Stimulated activated CD4-positive, alpha-beta T cell treated with anti-CD3 and anti-CD28 coated beads, Interleukin-12 subunit alpha, Interleukin-12 subunit beta, amount 100 ng/mL, for 24 hours (primary cell): ENCODE results near the gene SERPINI1.

Experiments used
- DNase-seq, 2 experiments: peaks; one replicate each; pipeline ENCODE4 v3.0.0-alpha.2; 2020; ENCODE audit warnings: low read depth in 2 of 2

Gene SERPINI1, protein sequence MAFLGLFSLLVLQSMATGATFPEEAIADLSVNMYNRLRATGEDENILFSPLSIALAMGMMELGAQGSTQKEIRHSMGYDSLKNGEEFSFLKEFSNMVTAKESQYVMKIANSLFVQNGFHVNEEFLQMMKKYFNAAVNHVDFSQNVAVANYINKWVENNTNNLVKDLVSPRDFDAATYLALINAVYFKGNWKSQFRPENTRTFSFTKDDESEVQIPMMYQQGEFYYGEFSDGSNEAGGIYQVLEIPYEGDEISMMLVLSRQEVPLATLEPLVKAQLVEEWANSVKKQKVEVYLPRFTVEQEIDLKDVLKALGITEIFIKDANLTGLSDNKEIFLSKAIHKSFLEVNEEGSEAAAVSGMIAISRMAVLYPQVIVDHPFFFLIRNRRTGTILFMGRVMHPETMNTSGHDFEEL

DNA sequence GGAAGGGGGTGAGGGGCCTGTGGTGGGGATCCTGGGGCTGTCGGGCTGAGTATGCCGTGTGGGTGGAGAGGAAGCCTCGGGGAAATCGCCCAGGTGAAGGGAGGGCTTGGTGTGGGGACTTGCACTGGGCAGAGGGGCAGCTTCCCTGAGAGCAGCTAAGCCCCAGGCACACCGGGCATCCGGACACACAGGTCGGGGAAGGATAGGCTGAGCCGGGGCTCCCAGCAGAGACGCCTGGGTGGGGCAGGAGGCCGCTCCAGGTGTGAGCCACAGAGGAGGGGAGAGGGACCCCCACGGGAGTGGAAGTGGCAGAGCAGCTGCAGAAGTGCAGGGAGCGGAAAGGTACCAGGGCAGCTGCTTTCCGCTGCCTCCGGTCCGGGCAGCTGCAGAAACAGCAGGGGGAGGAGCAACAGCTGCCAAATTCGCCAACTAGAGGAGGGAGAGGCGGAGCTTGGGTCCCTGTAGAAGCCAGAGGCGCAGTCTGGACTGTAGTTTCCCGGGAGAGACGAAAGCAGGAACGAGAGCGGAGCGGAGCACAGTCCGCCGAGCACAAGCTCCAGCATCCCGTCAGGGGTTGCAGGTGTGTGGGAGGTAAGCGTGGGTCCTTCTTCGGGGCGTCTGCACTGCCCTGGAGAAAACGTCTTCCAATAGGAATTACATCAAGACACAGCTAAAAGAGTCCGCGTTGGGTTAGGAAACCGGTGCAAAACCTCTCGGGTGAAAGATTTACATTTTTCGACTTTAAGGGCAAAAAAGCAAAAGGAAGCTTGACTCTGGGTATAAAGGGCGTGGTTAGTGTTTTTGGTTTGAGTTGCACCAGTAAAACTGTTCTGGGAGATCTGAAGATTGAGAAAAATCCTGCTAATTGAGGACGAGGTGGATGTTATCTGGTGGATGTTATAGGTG, at the start of gene SERPINI1:
Gene SERPINI1 (plus strand): TSS at position 489 of the 906 bp plus-strand sequence. CDS start 53,408 bp downstream, outside the sequence.
- peak; percentile 59 to 69 for DNase-seq

DNA sequence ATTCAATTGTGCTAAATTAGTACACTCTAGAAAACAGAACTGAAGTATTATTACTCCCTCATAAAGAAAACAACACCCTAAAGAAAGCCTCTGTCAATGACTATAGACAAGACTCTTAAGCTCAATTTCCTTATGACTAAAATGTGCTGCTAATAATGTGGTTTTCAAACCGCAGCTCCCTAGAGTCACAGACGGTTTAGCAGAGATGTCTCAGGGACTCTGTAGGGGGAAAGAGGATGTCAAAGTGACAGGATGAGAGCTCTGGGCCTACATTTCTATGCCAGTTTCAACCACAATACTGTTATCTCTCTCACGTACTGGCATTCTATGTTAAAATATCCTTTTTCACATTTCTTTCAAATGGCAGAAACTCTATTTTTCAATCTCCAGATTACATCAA, 44.2 kb upstream of the SERPINI1 start:
- no peak for DNase-seq

DNA sequence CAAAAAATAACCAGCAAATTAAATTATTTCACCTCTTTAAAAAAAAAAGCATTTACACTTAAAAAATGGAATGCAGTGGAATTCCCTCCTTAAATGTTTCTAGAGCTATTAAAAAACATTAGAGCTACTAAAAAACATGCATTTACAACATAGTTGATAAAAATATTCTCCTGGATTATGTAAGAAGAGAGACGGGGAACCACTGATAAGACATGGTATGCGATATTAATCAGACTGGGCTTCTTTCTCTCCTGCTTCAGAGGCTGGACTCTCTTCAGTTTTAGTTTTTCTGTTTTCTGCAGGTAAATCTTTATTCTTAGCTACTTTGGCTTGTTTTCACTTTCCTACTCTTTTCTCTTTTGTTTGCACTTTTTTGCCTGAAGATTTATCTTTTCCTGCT, 41.4 kb upstream of the SERPINI1 start:
- DNase-seq = no peak

DNA sequence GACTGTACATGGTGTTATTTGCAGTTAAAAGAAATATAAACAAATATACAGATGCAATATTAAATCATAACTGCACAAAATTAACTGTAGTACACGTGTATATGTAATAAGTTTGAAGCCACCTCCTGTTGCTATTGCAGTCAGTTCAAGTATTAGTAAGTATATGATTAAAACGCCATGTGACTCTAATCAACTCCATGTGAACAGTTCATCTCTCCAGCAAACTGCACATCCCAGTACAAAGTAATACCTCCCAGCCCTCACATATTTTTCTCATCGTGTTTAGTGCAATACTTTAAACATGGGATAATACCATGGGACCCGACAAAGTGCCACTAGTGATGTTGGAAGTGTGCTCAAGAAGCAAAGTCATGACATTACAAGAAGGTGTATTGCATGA, 35.5 kb upstream of the SERPINI1 start:
- DNase-seq = no peak

DNA sequence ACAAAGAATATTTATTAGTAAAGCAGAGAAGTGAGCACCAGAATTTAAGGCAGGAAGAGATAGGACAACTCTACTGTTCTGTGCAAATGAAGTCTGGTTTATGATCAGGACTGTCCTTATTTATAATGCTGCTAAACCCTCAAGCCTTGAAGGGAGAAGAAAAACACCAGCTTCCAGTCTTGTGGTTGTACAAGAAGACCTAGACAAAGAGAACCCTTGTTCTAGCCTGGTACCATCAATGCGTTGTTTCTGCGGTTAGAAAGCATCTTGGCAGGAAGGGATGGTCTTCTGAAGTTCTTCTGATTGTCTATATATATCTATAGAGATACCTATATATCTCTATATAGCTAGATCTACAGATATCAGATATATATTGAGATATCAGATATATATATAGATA, 34.6 kb upstream of the SERPINI1 start:
- no peak for DNase-seq

DNA sequence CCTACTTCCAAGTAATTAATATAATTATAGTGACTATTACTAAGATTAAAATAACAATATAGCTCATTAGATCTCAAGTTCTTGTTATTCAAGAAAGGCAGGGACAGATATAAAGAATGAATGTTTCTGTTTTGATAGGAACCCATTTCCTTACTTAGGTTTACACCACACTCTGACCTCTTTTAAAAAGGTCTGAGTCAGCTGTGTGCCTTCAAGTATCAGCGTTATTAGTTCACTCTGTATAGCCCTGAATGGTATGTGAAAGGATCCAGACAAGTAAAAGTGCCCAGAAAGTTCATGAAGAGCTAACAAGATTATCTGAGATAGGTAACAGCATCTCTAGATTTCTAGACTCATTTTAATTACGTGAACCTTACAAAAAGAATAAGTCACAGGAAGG, 29.7 kb upstream of the SERPINI1 start:
- no peak for DNase-seq

DNA sequence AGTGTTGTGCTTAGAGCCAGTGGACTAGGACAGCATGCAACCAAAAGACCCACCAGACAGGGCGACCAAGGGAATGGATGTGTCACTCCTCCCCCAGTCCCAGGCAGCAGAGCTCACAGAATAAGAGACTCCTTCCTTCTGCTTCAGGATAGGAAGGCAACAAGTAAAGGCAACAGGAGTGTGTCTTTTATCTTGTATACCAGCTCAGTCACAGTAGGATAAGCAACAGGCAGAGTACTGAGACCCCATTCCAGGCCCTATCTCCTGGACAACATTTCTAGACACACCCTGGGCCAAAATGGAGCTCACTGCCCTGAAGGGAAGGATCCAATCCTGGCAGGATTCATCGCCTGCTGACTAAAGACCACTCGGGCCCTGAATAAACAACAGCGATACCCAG, 25.8 kb upstream of the SERPINI1 start:
- DNase-seq = no peak

DNA sequence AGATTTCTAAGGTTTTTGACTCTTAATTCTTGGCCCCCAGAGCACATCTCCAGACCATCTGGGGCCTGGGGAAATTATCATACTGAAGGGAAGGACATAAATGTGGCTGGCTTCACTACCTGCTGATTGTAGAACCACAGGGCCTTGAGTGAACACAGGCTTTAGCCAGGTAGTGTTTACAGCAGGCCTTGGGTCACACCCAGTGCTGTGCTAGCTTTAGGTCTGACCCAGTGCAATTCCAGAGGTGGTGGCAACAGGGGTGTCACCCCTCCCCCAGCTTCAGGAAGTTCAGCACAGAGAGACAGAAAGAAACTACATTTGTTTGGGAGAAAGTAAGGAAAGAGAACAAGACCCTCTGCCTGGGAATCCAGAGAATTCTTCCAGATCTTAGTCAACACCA, 25.0 kb upstream of the SERPINI1 start:
- no peak for DNase-seq

DNA sequence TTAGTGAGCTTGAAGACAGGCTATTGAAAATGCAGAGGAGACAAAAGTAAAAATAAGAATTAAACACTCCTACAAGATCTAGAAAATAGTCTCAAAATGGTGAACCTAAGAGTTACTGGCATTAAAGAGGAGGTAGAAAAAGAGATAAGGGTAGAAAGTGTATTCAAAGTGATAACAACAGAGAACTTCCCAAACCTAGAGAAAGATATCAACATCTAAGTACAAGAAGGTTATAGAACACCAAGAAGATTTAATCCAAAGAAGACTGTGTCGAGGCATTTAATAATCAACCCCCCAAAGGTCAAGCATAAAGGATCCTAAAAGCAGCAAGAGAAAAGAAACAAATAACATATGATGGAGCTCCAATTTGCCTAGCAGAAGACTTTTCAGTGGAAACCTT, 24.1 kb upstream of the SERPINI1 start:
- no peak for DNase-seq

DNA sequence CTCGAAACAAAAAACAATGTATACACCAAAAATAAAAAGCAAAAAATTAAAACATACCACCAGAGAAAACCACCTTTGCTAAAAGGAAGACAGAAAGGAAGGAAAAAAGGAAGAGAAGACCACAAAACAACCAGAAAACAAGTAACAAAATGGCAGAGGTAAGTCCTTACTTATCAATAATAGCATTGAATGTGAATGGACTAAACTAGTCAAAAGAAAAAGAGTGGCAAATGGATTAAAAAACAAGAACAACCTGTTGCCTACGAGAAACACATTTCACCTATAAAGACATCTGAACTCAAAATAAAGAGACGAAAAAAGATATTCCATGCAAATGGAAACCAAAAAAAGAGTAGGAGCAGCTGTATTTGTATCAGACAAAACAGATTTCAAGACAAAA, 23.1 kb upstream of the SERPINI1 start:
- DNase-seq = no peak

DNA sequence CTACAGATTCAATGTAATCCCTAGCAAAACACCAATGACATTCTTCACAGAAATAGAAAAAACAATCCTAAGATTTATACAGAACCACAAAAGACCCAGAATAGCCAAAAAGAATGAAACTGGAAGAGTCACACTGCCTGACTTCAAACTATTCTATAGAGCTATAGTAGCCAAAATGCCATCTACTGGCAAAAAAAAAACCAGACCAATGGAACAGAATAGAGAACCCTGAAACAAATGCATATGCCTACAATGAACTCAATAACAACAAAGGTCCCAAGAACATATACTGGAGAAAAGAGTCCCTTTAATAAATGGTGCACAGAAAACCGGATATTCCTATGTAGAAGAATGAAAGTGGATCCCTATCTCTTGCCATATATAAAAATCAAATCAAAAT, 20.6 kb upstream of the SERPINI1 start:
- DNase-seq = no peak

DNA sequence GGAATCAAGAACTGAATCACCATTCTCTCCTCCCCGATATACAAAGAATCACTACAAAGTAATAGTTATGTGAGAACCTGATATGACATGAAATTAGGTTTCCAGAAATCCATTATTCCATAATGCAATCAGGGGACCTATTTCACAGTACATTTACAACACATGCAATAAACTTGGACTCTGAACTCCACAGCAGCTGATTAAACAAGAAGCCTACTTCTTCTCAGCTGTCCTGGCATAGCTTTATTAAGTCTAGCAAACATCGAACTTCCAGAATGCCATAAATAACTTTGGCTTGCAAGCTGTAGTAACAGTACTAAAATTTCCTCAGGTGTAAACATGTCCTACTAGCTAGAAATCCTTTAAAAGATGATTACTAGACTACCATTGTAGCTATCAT, 18.6 kb upstream of the SERPINI1 start:
- DNase-seq = no peak

DNA sequence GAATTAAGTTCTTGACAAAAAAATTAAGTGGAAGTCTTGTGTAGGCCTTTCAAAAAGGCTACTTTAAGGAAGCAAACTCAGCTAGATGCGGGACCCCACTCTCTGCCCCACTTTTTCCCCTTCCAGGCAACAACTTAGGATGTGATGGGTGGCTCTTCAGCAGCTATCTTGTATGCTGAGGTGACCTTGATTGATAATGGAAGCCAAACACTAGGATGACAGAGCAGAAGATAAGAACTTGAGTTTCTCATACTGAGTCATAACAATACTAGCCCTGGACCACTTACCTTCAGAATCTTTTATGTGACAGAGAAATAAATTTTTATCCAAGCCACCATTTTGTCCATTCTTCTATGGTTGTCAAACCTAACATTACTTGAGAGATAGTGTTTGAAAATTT, 16.9 kb upstream of the SERPINI1 start:
- DNase-seq = no peak

DNA sequence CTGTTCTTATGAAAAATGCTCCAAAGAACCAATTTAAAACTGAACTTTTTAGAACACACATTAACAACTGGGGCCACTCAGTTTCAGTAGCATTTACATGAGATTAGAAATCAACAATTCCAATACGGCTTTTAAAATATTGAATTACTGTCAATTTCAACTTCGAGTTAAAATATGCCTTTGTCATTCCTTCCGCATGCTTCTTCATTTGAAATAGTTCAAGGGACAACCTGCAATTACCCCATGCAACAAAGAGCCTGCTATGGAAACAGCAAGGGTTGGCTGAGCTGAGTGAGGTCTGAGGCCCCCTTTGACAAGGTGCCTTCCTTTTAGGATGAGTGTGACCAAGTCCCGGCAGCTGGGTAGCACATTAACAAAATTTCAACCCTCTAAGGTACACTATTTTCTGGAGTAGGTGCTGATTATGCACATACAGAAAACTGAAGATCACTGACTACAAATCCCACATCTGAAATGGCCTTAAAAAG, 12.5 kb upstream of the SERPINI1 start:
- DNase-seq = no peak

DNA sequence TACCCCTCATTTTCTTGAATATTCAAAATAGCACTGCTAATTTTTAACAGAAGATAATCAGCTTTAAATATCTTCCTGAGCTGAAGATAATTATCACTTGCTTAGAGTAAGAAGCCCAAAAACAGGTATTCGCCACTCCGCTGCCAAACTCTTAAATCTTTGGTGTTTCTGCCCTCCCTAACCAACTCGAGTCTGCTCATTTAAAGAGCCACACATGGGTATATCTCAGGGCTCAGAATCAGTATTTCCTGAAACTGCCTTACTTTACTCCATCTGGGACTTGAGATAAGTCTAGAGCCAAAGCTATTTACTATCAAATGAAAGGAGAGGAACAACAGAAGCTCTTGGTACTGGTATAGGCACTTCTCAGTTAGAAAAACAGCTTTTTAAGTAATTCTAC, 11.6 kb upstream of the SERPINI1 start:
- DNase-seq = no peak

DNA sequence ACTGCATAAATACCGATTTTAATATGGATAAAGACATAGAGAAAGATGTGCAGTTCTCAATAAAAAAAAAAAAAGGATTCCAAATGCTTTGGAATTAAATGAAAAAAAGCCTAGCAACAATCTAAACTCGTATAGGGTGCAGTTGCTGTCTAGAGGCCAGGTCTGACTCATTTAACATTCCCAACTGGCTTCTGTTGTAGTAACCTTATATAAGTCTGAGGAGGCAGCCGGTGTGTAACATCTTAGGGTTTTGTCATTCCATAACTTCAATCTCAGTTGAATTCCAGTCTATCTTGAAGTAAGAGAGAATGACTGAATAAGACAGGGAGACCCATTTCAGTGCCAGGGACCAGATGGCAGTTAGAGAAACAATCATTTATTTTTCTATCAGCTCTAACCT, 7.3 kb upstream of the SERPINI1 start:
- no peak for DNase-seq

DNA sequence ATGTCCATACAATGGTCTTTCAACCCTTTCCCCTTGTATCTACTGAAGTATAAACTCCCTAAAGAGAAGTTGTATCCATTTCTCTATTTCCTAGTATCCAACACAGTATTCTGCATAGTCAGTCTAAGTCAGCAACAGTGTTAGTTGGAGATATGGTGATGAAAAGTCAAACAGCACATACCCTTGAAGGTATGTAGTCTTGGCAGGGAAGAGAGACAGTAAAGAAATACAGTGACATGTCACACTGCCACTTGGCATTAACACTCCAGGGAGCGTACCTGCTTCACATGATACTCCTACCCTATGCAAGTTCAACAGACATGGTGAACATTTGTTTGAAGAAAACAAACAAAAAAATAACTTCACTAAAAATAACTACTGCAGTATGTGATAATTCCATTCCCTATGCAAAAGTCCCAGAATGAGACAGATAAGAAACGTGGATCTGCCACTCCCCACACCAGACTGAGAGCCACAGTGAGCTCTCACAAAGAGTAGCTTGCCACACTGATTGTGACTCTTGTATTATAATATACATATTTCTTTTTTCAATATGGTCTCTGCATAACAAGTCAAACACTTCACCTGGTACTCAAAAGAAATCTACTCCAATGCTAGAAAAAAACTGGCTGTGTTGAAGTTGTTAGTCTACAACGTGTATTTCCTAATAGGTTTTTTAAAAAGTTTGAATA, 6.7 kb upstream of the SERPINI1 start:
- no peak for DNase-seq

DNA sequence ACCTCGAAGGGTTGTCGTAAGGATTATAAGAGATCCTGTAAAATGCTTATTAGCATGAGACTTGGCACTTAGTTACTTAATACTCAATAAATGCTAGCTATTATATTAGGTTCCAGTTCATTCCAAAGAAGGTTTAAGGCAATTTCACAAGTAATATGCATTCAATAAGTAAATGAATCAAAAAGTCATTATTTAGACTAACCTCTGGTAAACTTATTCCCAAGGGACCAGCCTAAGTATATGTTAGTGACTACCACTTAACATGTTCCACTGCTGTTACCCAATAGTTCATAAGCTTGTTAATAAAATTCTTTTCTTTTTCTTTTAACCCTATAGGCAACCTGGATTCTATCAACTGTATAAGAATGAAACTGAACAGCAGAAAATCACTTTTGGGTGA, 5.9 kb upstream of the SERPINI1 start:
- DNase-seq = no peak

DNA sequence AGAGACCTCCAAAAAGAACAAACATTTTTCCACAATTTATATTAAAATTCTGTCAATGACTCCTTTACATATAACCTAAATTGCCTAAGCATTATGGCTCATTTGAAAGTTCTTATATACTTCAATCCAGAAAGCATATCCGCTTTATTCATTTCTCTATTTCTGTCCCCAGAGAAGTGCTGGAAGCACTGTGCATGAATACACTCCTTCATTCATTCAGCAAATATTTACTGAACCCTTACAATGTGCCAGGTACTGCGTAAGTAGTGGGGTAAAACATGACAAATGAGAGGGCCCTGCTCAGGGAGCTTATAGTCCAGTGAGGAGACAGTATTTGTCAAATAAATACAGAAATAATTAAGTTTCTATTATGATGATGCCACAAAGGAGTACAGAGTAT, 4.1 kb upstream of the SERPINI1 start:
- no peak for DNase-seq

DNA sequence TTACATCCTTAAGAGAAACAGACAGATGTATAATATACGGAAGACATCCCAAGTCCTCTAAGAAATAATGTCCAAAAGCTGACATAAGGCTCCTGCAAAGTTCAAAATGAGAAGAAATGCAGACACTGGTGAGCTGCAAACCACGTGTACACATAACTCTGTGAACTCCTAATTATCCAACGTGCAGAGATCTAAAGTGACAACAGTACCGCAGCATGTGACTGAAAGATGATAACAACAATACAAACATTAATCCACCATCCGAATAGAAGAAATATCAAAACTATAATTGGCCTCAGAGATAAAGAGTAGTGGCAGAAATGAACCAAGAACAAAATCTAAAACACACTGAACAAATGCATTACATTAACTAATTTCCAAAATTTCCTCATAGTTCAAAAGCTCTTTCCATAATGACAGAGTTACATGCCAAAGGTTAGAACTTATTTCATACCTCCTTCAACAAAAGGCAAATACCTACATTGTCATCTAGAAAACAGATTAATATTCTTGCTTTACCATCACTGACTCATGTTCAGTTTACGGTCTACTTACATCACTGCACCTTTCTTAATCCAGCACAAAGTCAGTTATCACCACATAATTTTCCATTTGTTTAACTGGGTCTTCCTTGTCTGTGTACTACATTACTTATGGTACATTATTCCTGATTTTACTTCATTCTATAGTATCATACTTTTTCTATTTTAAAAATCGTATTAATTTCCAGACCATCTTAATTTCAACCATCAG, 3.0 kb upstream of the SERPINI1 start:
- DNase-seq = no peak

DNA sequence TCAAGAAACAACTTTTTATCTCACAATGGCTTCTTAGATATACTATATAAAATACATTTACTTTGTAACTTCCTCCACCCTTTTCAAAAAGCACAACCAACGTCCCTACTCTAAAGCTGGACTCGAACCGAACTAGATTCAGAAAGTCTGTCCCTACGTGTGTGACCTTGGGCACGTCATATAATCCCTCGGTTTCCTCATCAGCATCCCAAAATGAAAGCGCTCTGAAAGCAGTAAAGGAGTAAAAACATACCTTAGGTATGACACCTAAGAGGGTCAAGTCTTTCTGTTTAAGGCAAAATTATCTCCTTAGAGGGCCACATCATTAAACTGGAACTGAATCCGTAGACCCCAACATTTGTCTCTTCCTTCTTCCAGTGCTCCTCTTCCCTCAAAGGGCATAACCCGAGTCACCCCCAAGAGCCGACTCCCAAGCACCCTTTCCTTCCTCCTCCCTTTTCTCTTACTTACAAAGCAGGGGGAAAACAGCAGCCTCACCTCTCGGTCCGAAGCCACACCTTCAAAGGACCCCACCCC, 1.5 kb upstream of the SERPINI1 start:
- no peak for DNase-seq
